ENCODE results near the gene GINS1. TPM values are rescaled to one million over a fixed set of nuclear protein-coding genes. Genes with fewer than 3 reads are reported as not detected.

GINS1 gene
- total and polyA plus RNA-seq, 2 of the 8 experiments (the other 6 are each of a cell fraction or from before 2014, with no cell fraction given), result 44.7 to 68.4 TPM

DNA sequence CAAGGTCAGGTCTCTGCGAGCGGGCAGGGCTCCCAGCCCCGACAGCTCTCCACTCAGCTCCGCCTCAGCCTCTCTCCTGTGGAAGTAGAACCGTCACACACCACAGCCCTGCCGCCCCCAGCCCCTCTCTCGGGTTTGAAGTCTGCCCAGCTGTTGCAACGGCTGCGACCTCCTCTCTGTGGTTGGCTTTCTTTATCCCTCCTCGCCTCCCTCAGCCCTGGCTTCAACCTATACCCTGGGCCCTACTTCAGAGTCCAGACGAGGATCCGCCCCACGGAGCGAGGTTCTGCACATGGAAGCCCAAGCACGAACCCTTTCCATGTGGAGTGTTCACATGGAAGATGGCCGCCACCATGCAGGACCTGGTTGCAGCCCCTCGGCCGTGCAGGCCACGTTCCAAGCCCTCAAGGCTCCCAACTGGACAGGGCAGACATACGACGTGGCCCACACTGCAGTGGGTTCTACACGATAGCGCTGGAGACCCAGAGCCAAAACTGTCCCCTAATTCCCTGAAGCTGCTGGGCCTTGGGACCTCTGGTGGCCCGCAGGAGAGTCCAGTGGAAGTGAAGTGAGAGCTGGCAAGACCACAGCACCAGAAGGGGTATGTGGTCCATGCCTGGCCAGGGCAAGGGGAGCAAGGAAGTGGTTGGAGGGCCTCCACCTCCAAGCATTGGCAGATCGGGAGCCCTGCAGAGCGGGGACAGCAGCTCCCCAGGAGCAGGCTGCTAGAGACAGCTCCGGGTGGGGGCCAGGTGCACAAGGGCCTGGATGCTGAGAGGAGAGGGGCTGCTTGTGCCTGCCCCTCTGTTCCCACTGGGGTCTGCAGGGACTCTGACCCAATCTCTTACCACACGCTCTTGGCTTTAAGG is 69.8 kb downstream of the GINS1 start:
- Histone ChIP-seq H2BK12ac (ENCODE audit: low read depth, low read length) (no peak overlapping the region), H2BK15ac (ENCODE audit: low read length) (no peak overlapping the region), H2AFZ (ENCODE audit: low read length) (no peak overlapping the region), H3K79me1 (ENCODE audit: low read depth, low read length) (no peaks in the 10 kb centered on the region), H2BK5ac (ENCODE audit: low read depth, low read length) (no peak overlapping the region), H3K9me3 (ENCODE audit: insufficient read depth in 2 of 2, low read depth in 1 of 2, low read length in 1 of 2) (no peaks in the 10 kb centered on the region), H2BK120ac (replicated peaks; ENCODE audit: low read depth, low read length) (no peak overlapping the region), H3K4me1 (replicated peaks in 1 of 4; ENCODE audit: control insufficient read depth in 3 of 4, insufficient read depth in 4 of 4, low read length in 3 of 4) (no peaks in the 10 kb centered on the region), H3K4me3 (ENCODE audit: extremely low read depth in 1 of 4, insufficient read depth in 2 of 4, low read depth in 3 of 4, low read length in 4 of 4) (no peak overlapping the region), H4K20me1 (replicated peaks in 1 of 2; ENCODE audit: control insufficient read depth in 1 of 2, insufficient read depth in 2 of 2, low read length in 2 of 2) (peaks cover 0 to 5% of the 10 kb centered on the region in 2 experiments), H3K18ac (ENCODE audit: extremely low read depth, low read length) (no peak overlapping the region), H3K36me3 (ENCODE audit: control insufficient read depth in 2 of 4, insufficient read depth in 4 of 4, low read length in 3 of 4) (peaks cover 0 to 29% (median 15%) of the 10 kb centered on the region in 4 experiments; a peak in 7 of 8 replicates), H3K23me2 (ENCODE audit: low read depth, low read length) (no peaks in the 10 kb centered on the region), H3K4me2 (ENCODE audit: insufficient read depth in 1 of 2, low read depth in 2 of 2, low read length in 2 of 2) (no peak overlapping the region), H3K27me3 (replicated peaks in 1 of 4; ENCODE audit: control insufficient read depth in 3 of 4, extremely low read depth in 1 of 4, insufficient read depth in 3 of 4, low read length in 3 of 4) (no peaks in the 10 kb centered on the region), H3K23ac (ENCODE audit: insufficient read length) (no peak overlapping the region), H2AK5ac (ENCODE audit: low read depth, low read length) (no peak overlapping the region), H4K91ac (replicated peaks; ENCODE audit: insufficient read length, low read length) (no peak overlapping the region), H3K4ac (replicated peaks; ENCODE audit: insufficient read length, low read depth, low read length) (no peak overlapping the region), H3K9ac (replicated peaks in 1 of 4; ENCODE audit: extremely low read depth in 1 of 4, low read depth in 3 of 4, low read length in 3 of 4) (no peak overlapping the region), H2BK20ac (ENCODE audit: low read length) (no peak overlapping the region), H3K14ac (ENCODE audit: insufficient read length) (no peak overlapping the region), H3K79me2 (ENCODE audit: control insufficient read depth in 1 of 2, insufficient read depth in 2 of 2, low read length in 2 of 2) (no peaks in the 10 kb centered on the region), H4K8ac (ENCODE audit: extremely low read depth, insufficient read depth, low read length) (peak overlapping the region; percentile 83; the same call in 1 of the 2 replicates), H3K27ac (ENCODE audit: low read depth, low read length) (no peak overlapping the region), H3K56ac (replicated peaks; ENCODE audit: insufficient read length, low read depth, low read length) (no peak overlapping the region), H4K5ac (ENCODE audit: insufficient read length, low read depth, low read length) (no peak overlapping the region)
- FAIRE-seq (no peak), DNase-seq (ENCODE audit: low read depth in 1 of 2, low spot score in 2 of 2) (no peak)
- ChIA-PET POLR2A (ENCODE audit: partially characterized antibody) (interaction anchor here (0.6 kb wide), 1 partner anchor 15 kb away, joined by 3 read pairs; no protein-coding TSS in a partner anchor), CTCF (ENCODE audit: partially characterized antibody) (interaction anchor here (1.0 to 5.0 kb wide), 6 partner anchors 7 to 182 kb away, joined by 3 to 25 read pairs (median 4); no protein-coding TSS in a partner anchor)
- 94% methylated on average over 28 of the region's 28 CpGs; no CpG with 5 or more reads in 1 of the 2 experiments for WGBS, 2 experiments (ENCODE audit: extremely low coverage in 1 of 2, insufficient coverage in 1 of 2, insufficient read length in 1 of 2, insufficient replicate concordance in 2 of 2, low coverage in 1 of 2, low lambda C conversion rate in 2 of 2, missing lambda C conversion rate in 1 of 2)
- TF ChIP-seq EGR1 (IDR thresholded peaks at IDR 0.05; ENCODE audit: borderline replicate concordance, low read depth, low read length) (no peak), RBBP5 (IDR thresholded peaks at IDR 0.05; ENCODE audit: borderline replicate concordance, low read depth, low read length) (no peak), CREB1 (IDR thresholded peaks at IDR 0.05) (no peak), HDAC6 (IDR thresholded peaks at IDR 0.05; ENCODE audit: low read depth, low read length) (no peak), CEBPB (IDR thresholded peaks at IDR 0.05; ENCODE audit: low read depth, low read length) (no peak), FOSL1 (IDR thresholded peaks at IDR 0.05; ENCODE audit: insufficient read depth, low read depth, low read length) (no peak), ASH2L (IDR thresholded peaks at IDR 0.05; ENCODE audit: low read length) (no peak), RFX5 (IDR thresholded peaks at IDR 0.05; ENCODE audit: borderline replicate concordance, low read depth, low read length) (no peak), SIRT6 (IDR thresholded peaks at IDR 0.05; ENCODE audit: low read length) (no peak), SUZ12 (IDR thresholded peaks at IDR 0.05; ENCODE audit: low read length) (no peak), EZH2 (IDR thresholded peaks at IDR 0.05; ENCODE audit: low read depth, low read length, severe bottlenecking) (no peak), SP1 (IDR thresholded peaks at IDR 0.05; ENCODE audit: low read depth, low read length) (no peak)

Measured in H1 (cell line).